ENCODE data around the gene RABGAP1L. TPM values are rescaled to one million over a fixed set of nuclear protein-coding genes. Genes with fewer than 3 reads are reported as not detected.

Gene RABGAP1L
- total RNA-seq, 2 donors from 2014 or later = 51.4 to 124 TPM

GRCh38 chr1:174149216-174149615 lies 10.1 kb upstream of the RABGAP1L start:
- H3K9me3 ChIP-seq = no peaks in the 10 kb centered on the region
- H3K27me3 ChIP-seq = no peaks in the 10 kb centered on the region
- intact Hi-C loops (cut with DNase I) = no loop called here
- DNase-seq = no peak
- 53 to 60% methylated on average over 4 of the region's 4 CpGs for WGBS, 2 donors
- no peak overlapping the region for H3K4me3 ChIP-seq
- no peak for ATAC-seq
- H3K36me3 ChIP-seq (replicated peaks in 1 of 2; ENCODE audit: insufficient read depth in 1 of 2, low read depth in 2 of 2) = no peaks in the 10 kb centered on the region
- no peak for TF ChIP-seq CTCF (IDR thresholded peaks at IDR 0.05)
- H3K4me1 ChIP-seq = no peaks in the 10 kb centered on the region
- no peak overlapping the region for H3K27ac ChIP-seq

GRCh38 chr1:174150499-174150898 lies 8.8 kb upstream of the RABGAP1L start:
- 89% methylated on average over 2 of the region's 2 CpGs for WGBS, 2 donors

GRCh38 chr1:174152427-174152826 lies 6.9 kb upstream of the RABGAP1L start:
- intact Hi-C loops (cut with DNase I) = no loop called here
- no peak overlapping the region for H3K4me3 ChIP-seq
- no peak overlapping the region for H3K27ac ChIP-seq
- H3K36me3 ChIP-seq (replicated peaks in 1 of 2; ENCODE audit: insufficient read depth in 1 of 2, low read depth in 2 of 2) = no peaks in the 10 kb centered on the region
- TF ChIP-seq CTCF (IDR thresholded peaks at IDR 0.05) (no peak), POLR2A (IDR thresholded peaks at IDR 0.05) (no peak)
- no peaks in the 10 kb centered on the region for H3K4me1 ChIP-seq
- ATAC-seq = no peak
- H3K27me3 ChIP-seq = no peaks in the 10 kb centered on the region
- DNase-seq = no peak
- 88 to 89% methylated on average over 1 of the region's 1 CpG for WGBS, 2 donors
- H3K9me3 ChIP-seq = no peaks in the 10 kb centered on the region

More at GRCh38 chr1:174150499-174150898, 8.8 kb upstream of the RABGAP1L start:
- DNase-seq (no peak), ATAC-seq (no peak)
- H3K9me3 ChIP-seq = no peaks in the 10 kb centered on the region
- intact Hi-C loops (cut with DNase I) = no loop called here
- H3K27me3 ChIP-seq = no peaks in the 10 kb centered on the region
- no peaks in the 10 kb centered on the region for H3K4me1 ChIP-seq
- no peak overlapping the region for H3K27ac ChIP-seq
- no peaks in the 10 kb centered on the region for H3K36me3 ChIP-seq (replicated peaks in 1 of 2; ENCODE audit: insufficient read depth in 1 of 2, low read depth in 2 of 2)
- H3K4me3 ChIP-seq = no peak overlapping the region
- TF ChIP-seq POLR2A (IDR thresholded peaks at IDR 0.05) = no peak
- TF ChIP-seq CTCF (IDR thresholded peaks at IDR 0.05) = no peak

GRCh38 chr1:174153085-174153824 lies 6.1 kb upstream of the RABGAP1L start:
- Histone ChIP-seq H3K27me3 (no peaks in the 10 kb centered on the region), H3K36me3 (replicated peaks in 1 of 2; ENCODE audit: insufficient read depth in 1 of 2, low read depth in 2 of 2) (no peaks in the 10 kb centered on the region), H3K4me1 (peaks cover 1% of the 10 kb centered on the region), H3K9me3 (no peaks in the 10 kb centered on the region), H3K27ac (no peak overlapping the region), H3K4me3 (no peak overlapping the region)
- TF ChIP-seq POLR2A (IDR thresholded peaks at IDR 0.05) (no peak), CTCF (IDR thresholded peaks at IDR 0.05) (no peak)
- ATAC-seq (no peak), DNase-seq (no peak)
- WGBS, 2 donors = 60 to 74% methylated on average over 5 of the region's 5 CpGs
- intact Hi-C loops (cut with DNase I) = no loop called here

- Histone ChIP-seq H3K4me1 (peaks cover 4% of the 10 kb centered on the region), H3K27ac (no peak overlapping the region), H3K9me3 (no peaks in the 10 kb centered on the region), H3K36me3 (replicated peaks in 1 of 2; ENCODE audit: insufficient read depth in 1 of 2, low read depth in 2 of 2) (no peaks in the 10 kb centered on the region), H3K27me3 (no peaks in the 10 kb centered on the region), H3K4me3 (no peak overlapping the region)
- ATAC-seq (no peak), DNase-seq (no peak)
- TF ChIP-seq CTCF (IDR thresholded peaks at IDR 0.05) (no peak), POLR2A (IDR thresholded peaks at IDR 0.05) (no peak)
- intact Hi-C loops (cut with DNase I) = no loop called here
Measured at GRCh38 chr1:174153825-174154107, 5.6 kb upstream of the RABGAP1L start.

All from body of pancreas (tissue), 4 donors.